GM18517 (cell line): ENCODE data around the gene KIF18B.
A peak's percentile ranks its signal among the peaks of the same experiment; 100 is the strongest.

Source experiments
- ATAC-seq: cut with Tn5 transposase; IDR thresholded peaks from one replicate; pipeline ENCODE4 v1.9.1; 2021; ENCODE audit warnings: mild to moderate bottlenecking, moderate library complexity; ENCODE audit not compliant: unreplicated experiment

Gene KIF18B

DNA sequence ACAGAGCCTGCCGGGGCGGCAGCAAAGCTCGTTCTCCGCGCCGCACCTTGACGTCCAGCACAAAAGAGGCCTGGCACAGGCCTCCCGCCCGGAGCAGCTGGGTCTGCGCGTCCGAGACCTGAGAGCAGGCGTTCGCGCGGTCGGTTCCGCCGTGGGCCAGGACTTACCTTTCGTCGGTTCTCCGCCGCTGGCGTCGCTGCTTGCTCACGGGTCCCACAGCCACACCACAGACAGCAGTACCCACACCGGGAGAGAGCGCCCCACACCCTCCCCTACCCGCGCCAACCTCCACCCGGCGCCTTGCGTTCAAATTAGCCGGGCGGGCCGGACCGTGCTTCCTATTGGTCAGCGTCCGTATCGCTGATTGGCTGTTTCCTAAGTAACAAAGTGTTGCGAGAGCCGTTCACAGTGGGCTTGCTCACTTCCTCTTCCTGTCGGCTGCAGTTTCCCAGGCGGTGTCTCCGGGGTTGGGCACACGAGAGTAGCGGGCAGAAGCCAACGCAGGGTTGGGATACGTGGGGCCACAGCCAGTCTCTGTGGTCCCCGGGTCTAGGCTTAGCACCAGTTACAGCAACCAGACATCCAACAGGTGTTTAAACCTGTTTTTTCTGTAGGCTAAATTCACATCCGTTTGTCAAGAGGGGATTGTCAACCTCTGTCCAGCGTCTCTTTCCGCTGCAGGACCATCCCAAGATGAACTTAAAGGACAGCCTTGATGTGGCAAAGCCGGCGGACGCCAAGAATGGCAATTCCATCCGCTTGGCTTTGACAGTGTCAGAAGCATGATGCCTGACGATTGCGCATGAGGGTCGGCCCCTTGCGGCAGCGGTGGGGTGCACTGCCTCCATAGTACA is at the start of gene KIF18B:
KIF18B (minus strand) TSS at position 313 of the 854 bp plus-strand sequence. CDS start 11,429 bp downstream, outside the sequence.
- ATAC-seq: peak; percentile 91

- no peak for ATAC-seq
Measured at GRCh38 chr17:44996304-44996703, 48.7 kb upstream of the KIF18B start.

- no peak for ATAC-seq
Measured at GRCh38 chr17:44995436-44996001, 47.9 kb upstream of the KIF18B start.

DNA sequence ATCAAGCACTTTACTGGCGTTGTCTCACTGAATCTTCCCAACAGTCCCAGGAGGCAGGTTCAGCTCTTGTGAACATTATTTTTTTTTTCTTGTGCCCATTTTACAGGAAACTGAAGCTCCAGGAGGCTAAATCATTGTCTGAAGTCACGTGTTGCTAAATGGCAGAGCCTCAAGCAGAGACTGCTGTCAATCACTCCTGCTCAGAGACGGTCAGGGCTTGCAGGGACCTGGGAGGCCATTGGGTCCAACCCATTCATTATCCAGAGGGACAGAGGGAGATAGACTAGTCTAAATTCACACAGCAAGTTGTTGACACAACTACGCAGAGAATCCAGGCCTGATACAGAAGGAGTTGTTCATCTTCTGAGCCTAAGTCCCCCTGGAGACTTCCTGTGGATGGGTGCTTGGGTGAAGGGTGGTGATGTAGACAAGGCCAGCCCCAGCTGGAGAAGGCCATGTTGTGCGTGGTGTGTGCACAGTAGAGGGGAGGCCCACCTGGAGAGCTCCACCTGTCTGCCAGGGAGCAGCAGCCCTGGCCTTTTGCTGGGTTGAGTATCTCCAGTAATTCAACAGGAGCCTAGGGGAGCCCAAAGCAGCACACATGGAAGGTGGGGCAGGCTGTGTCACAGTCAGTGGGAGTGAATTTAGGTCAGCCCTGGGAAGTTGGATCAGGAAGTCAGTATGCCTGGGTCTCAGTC is 44.8 kb upstream of the KIF18B start:
- ATAC-seq: no peak

DNA sequence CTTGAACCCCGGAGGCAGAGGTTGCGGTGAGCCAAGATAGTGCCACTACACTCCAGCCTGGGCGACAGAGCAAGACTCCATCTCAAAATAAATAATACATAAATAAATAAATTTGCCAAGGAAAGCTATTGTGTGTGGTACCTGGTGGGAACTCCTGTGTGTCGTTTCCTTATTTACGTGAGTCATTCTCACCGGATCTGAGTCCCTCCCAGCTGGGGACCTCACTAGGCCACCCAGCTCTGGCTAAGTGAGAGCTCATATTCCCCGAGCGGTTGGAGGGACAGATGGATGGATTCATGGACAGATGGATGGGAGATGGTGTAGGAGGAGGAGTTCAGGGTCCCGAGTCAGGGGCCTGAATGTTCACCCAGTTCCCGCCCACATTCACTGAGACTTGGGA is 43.4 kb upstream of the KIF18B start:
- no peak for ATAC-seq

DNA sequence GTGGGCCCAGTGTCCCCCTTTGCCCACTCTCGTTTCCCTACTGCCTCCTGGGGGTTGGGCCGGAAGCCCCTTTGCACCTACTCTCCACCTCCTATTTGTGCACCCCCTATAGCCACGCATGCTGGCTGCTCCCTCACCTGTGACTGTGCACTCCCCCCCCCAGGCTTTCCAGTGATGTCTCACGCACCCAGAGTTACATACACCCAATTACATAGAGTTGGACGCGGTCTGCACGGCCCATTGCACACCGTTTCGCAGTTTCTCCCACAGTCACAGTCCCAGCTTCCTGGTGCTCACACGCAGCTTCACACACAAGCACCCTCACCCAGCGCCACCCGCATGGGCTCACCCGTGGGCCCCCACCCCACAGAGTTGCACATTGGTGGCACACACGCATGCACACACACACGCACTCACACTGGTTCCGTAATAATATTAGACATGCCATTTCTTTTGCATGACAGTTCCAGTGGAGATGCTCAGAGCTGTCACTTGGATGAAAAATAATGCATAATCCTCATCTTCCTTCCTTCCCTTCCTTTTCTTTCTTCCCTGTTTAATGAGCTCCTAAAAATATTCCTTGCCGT is 42.1 kb upstream of the KIF18B start:
- ATAC-seq: no peak

DNA sequence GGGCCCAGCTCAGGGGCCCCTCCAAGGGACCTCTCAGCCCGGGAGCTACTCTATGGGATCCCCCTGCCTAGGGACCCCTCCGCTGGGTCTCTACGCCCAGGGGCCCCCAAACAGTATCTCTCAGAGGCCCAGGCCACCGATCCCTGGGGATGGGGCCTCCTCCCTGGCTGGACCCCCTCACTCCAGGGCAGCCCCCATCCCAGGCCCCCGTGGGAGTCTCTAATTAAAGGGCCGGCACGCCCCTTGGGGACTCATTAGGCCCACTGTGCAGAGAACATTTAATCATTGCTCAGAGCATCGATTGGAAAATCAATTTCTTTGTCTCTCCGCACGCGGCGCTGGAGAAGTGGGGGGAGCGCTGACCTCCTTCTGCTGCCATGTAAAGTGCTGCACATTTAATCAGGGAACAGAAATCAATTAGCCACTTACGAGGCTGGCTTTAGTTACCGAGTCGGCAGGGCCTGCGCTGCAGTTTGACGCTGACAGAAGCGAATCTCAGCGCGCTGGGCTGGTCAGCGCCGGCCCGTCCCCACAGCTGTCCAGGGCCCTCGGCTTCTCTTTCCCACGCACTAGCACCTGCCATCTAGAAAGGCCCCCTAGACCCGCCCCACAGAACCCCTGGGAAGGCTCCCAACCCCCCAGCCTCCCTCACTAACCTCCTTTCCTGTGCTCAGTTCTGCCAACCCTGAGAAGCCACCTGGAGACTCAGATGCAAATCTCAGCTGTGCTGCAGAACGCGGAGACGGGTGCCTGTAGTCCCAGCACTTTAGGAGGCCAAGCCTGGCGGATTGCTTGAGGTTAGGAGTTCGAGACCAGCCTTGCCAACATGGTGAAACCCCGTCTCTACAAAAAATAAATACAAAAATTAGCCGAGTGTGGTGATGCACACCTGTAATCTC is 40.7 kb upstream of the KIF18B start:
- no peak for ATAC-seq

DNA sequence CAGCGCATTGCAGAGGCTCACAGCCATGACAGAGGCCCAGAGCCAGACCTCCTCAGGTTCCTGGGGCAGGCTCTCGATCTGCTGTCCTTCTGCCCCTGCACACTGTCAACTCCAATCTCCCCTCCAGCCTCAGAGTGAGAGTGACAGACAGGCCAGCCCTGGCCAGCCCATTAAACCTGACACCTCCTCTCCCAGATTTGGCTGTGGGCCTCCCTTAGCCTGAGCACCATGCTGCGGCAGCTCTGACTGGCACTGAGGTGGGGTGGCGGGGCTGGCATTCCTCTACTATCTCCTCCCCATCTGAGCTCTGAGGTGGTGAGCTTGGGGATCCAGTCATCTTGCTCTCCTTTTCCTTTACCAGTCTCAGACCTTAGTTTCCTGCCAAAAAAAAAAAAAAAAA is 36.0 kb upstream of the KIF18B start:
- no peak for ATAC-seq

DNA sequence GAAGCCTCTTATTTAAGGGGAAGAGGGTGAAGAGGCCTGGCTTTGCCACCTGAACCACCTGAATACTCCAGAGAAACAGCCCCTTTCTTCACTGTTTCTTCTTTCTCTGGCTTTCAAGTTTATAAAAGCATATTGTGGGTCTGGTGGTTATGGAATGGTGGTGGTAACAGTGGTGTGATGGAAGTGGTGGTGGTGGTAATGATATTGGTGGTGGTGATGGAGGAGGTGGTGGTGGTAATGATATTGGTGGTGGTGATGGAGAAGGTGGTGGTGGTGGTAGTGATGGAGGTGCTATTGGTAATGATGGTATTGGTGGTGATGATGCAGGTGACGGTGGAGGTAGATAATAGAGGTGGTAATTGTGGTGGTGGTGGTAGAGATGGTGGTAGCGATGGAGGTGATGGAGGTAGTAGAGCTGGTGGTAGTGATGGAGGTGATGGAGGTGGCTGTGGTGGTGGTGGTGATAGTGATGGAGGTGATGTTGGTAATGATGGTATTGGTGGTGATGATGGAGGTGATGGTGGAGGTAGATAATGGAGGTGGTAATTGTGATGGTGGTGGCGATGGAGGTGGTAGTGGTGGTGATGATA is 34.6 kb upstream of the KIF18B start:
- ATAC-seq: no peak

DNA sequence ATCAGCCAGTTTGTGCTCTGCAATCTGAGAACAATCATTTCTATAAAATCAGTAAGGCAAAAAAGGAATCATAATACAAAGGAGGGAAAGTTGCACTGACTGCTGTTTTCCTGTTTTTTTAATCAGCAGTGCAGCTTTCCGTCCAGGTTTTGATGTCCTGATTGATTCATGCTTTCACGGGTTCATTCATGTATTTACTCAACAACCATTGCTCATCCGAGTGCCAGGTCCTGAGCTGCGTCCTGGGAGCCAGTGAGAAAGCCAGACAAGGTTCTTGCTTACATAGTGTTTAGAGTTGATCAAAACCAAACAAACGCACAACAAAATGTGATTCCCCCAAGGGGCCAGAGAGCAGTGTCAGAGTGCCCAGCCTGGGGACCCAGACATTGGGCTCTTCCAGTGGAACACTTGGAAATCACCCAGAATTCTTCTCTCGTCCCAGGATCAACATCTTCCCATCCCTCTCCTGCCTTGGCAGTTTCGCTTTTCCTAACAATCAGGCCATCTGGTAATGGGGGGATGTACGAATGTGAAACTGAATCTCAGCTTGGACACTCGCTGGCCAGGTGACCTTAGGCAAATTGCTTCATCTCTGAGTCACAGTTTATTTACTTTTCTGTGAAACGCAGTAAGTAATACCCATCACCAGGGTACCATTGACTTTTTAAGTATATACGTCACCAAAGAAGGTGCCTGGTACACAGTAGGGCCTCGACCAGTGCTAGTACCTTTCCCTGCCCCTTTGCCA is 33.8 kb upstream of the KIF18B start:
- ATAC-seq: no peak

DNA sequence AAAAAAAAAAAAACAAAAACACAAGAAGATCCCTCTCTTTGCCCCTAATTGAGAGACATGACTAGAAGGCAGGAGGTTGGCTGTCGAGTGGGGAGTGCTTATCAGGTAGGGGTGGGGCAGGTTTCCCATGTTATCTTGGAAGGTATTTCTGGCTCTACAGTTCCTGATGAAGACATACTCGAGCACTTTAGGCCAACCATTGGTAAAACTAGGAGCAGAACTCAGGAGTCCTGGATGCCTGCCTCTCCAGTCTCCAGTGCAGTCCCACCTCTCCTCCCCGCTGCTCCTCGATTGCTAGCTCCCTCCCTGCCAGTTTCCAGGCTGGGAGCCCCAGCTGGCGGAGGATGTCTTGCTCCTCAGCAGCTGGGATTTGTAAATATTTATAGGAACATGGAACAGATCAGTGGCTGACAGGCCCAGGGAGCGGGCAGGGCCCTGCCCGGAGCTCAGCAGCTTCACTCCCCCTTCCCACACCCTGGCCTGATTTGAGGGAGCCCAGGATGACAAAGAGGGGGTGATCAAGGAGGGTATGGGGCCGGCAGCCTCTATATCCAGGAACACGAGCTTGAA is 31.9 kb upstream of the KIF18B start:
- ATAC-seq: no peak

GRCh38 chr17:44978807-44979206 is 31.2 kb upstream of the KIF18B start:
- no peak for ATAC-seq

GRCh38 chr17:44977814-44978550 is 30.4 kb upstream of the KIF18B start:
- no peak for ATAC-seq

- ATAC-seq: no peak
Measured at GRCh38 chr17:44977065-44977464, 29.5 kb upstream of the KIF18B start.

DNA sequence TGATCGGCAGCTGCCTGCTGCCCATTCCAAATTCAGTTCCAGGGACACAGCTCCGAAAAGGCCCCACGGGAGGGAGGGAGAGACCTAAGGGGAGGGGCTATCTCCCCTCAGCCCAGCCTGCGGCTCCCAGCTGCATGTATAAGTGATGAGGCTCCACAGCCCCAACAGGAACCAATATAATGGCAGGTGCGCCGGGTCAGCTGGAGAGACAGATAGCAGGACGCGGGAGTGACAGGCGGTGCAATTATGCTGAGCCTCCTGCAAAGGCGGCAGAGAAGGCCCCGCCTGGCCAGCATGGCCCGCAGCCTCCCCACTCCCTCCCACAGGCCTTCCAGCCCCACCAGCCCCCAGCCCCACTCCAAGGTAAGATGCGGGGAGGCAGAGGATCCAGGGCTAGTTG is 28.6 kb upstream of the KIF18B start:
- no peak for ATAC-seq

GRCh38 chr17:44972953-44973352 is 25.4 kb upstream of the KIF18B start:
- ATAC-seq: no peak

DNA sequence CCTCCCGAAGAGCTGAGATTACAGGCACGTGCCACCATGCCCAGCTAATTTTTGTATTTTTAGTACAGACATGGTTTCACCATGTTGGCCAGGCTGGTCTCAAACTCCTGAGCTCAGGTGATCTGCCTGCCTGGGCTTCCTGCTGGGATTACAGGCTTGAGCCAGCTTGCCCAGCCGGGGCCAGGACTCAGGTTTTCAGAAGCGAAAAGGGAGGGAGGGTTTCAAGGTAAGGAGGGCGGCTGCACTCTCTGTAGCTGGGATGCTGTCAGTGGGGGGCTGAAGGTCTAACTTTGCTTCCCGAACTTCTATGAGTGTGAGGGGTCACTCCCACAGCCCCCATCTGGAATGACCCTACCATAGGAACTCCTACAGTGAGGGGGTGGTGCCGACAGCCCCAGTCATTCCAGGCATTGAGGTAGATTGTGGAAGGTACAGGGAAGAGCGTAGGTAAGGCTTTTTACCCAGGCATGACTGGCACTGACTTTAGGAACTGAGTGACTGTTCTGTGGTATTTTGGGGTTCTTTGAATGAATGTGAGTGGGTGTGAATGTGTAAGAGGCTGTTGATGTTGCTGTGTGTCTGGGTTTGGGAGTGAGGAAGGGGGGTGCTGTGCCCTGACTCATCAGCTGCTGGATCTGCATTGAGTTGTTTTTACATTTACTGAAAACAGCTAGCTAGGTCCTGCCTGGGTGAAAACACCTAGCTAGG is 24.4 kb upstream of the KIF18B start:
- ATAC-seq: no peak
